WI38 (cell line): Measurements from ENCODE around the gene SUPT20H.

Source experiments
- H3K4me3 ChIP-seq: 2 replicates; pipeline ENCODE4 v1.5.1; 2011; ENCODE audit warnings: low read depth, mild to moderate bottlenecking, control low read depth, low read length
- TF ChIP-seq, protein P1 (sequence below): IDR thresholded peaks from 2 replicates; pipeline ENCODE4 v1.5.1; 2012; ENCODE audit warnings: low read depth, mild to moderate bottlenecking, control low read depth, low read length

SUPT20H gene

GRCh38 chr13:37102896-37103295 is 43.4 kb upstream of the SUPT20H start:
- TF ChIP-seq, protein P1, sequence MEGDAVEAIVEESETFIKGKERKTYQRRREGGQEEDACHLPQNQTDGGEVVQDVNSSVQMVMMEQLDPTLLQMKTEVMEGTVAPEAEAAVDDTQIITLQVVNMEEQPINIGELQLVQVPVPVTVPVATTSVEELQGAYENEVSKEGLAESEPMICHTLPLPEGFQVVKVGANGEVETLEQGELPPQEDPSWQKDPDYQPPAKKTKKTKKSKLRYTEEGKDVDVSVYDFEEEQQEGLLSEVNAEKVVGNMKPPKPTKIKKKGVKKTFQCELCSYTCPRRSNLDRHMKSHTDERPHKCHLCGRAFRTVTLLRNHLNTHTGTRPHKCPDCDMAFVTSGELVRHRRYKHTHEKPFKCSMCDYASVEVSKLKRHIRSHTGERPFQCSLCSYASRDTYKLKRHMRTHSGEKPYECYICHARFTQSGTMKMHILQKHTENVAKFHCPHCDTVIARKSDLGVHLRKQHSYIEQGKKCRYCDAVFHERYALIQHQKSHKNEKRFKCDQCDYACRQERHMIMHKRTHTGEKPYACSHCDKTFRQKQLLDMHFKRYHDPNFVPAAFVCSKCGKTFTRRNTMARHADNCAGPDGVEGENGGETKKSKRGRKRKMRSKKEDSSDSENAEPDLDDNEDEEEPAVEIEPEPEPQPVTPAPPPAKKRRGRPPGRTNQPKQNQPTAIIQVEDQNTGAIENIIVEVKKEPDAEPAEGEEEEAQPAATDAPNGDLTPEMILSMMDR: no peak
- H3K4me3 ChIP-seq: no peak overlapping the region

DNA sequence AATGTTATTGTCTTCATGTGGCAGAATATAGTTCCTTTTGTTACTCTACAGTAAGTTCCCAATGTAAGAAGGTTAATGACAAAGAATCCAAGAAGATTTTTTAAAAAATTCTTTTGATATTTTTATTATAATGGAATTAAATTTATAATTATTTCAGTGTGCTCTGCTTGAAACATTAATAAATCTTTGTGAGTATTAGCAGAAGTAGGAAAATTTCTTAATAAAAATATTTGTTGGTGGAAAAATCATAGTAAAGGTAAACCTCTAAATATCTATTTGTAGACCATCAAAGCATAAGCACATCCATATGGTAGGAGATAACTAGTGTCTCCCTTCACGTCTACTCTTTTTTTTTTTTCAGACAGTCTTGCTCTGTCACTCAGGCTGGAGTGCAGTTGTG is 41.7 kb upstream of the SUPT20H start:
- no peak overlapping the region for H3K4me3 ChIP-seq
- TF ChIP-seq, protein P1: no peak

GRCh38 chr13:37100731-37101130 is 41.2 kb upstream of the SUPT20H start:
- TF ChIP-seq, protein P1: no peak
- H3K4me3 ChIP-seq: no peak overlapping the region

DNA sequence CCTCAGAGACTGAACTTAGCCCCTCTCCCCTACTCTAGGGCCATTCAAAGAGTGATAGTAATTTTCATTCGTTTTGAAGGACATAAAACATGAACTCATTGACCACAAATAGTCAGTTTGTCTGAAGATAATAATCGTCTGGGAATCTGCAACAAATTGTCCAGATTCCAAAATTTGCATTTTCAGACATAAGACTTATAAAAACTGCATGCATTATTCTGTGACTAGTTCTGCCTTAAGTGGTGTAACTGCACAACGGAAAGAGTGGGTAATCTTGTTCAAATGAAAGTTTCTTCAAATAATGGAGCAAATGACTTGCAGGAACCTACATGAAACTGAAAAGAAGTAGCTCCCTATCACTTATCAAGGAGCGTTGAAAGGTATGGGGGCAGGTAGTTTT is 37.6 kb upstream of the SUPT20H start:
- H3K4me3 ChIP-seq: no peak overlapping the region
- TF ChIP-seq, protein P1: no peak

DNA sequence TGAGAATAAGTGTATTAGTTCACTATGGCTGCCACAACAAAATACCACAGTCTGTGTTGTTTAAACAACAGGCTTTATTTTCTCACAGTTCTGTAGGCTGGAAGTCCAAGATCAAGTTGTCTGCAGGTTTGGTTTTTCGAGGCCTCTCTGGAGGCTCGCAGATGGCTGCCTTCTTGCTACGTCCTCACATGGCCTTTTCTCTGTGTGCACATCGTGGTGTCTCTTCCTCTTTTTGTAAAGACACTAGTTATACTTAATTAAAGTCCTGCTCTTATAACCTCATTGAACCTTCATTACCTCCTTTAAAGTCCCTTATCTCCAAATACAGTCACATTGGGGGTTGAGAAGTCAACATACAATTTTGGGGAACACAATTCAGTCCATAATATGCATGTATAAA is 35.4 kb upstream of the SUPT20H start:
- TF ChIP-seq, protein P1: no peak
- H3K4me3 ChIP-seq: no peak overlapping the region

DNA sequence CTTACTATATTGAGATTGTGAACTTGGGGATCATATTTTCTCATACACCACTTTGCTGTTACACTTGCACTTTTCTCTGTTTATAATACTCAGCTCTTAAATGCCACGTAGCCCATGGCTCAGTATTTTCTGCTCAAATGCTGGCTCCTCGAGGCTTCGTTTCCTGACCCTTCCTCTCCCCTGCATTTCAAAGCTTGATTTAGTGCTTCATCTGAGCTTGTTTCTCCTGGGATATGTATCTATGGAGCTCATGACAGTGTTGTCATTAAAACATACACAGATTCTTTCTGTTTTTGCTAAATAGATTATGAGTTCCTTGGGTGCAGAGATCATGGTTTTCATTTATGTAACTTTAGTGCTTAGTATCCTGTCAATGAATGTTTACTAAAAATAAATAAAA is 34.6 kb upstream of the SUPT20H start:
- no peak overlapping the region for H3K4me3 ChIP-seq
- TF ChIP-seq, protein P1: no peak

- no peak overlapping the region for H3K4me3 ChIP-seq
- TF ChIP-seq, protein P1: no peak
These were observed 32.3 kb upstream of the SUPT20H start for GRCh38 chr13:37091835-37092234.
